Rectal smooth muscle tissue (tissue), 1 donor: ENCODE results near the gene SUSD1.

ENCODE experiments used
- H3K27ac ChIP-seq: one replicate; pipeline ENCODE4 v1.7.0; 2013; ENCODE audit warnings: low read depth, low read length, inconsistent platforms
- H3K27me3 ChIP-seq: one replicate; pipeline ENCODE4 v1.7.0; 2013; ENCODE audit warnings: low read length; ENCODE audit not compliant: control insufficient read depth, insufficient read depth
- H3K36me3 ChIP-seq: one replicate; pipeline ENCODE4 v1.7.0; 2013; ENCODE audit warnings: low read length; ENCODE audit not compliant: control insufficient read depth, insufficient read depth
- H3K4me1 ChIP-seq: one replicate; pipeline ENCODE4 v1.7.0; 2013; ENCODE audit warnings: low read length; ENCODE audit not compliant: control insufficient read depth, insufficient read depth
- H3K4me3 ChIP-seq: one replicate; pipeline ENCODE4 v1.7.0; 2013; ENCODE audit warnings: low read length
- H3K9ac ChIP-seq: one replicate; pipeline ENCODE4 v1.7.0; 2013; ENCODE audit warnings: low read length

SUSD1 gene

GRCh38 chr9:112120439-112120925 is 54.6 kb downstream of the SUSD1 start:
- H3K4me3 ChIP-seq: no peak overlapping the region
- no peak overlapping the region for H3K27ac ChIP-seq
- no peaks in the 10 kb centered on the region for H3K36me3 ChIP-seq

DNA sequence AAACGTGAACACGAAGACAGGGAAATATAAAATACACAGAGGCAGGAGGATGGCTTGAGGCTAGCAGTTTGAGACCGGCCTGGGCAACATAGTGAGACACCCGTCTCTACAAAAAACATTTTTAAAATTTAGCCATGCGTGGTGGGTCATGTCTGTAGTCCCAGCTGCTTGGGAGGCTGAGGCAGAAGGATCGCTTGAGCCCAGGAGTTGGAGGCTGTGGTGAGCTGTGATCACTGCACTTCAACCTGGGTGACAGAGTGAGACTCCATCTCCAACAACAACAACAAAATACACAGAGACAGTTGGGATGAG is 55.1 kb downstream of the SUSD1 start:
- no peak overlapping the region for H3K9ac ChIP-seq
- no peak overlapping the region for H3K4me3 ChIP-seq
- no peaks in the 10 kb centered on the region for H3K27me3 ChIP-seq
- no peaks in the 10 kb centered on the region for H3K36me3 ChIP-seq
- no peaks in the 10 kb centered on the region for H3K4me1 ChIP-seq
- no peak overlapping the region for H3K27ac ChIP-seq

More at GRCh38 chr9:112120439-112120925, 54.6 kb downstream of the SUSD1 start:
- Histone ChIP-seq H3K27me3 (no peaks in the 10 kb centered on the region), H3K4me1 (no peaks in the 10 kb centered on the region), H3K9ac (no peak overlapping the region)

GRCh38 chr9:112119225-112120029 is 55.7 kb downstream of the SUSD1 start:
- no peaks in the 10 kb centered on the region for H3K36me3 ChIP-seq
- no peak overlapping the region for H3K9ac ChIP-seq
- H3K4me3 ChIP-seq: no peak overlapping the region
- H3K4me1 ChIP-seq: no peaks in the 10 kb centered on the region
- no peaks in the 10 kb centered on the region for H3K27me3 ChIP-seq
- no peak overlapping the region for H3K27ac ChIP-seq

DNA sequence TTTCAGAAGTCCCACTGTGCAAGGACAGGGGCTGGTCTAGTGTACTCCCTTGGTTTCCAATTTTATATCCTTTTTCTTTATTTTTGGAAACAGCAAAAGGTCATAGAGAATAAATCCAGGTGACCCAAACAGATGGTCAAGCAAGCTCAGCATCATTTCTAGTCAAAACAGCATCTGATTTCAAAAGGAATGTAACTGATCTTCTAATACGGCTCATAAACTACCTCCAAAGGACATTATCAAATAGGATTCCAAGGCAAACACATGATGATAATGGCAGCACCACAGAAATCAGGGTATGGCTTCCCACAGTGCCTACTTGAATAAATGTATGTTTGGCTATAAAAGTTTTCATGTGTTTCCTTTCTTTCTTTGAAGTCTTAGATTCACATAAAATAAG is 57.1 kb downstream of the SUSD1 start:
- Histone ChIP-seq H3K27ac (no peak overlapping the region), H3K36me3 (no peaks in the 10 kb centered on the region), H3K9ac (no peak overlapping the region), H3K4me1 (no peaks in the 10 kb centered on the region), H3K4me3 (no peak overlapping the region), H3K27me3 (no peaks in the 10 kb centered on the region)

GRCh38 chr9:112115970-112116753 is 58.9 kb downstream of the SUSD1 start:
- Histone ChIP-seq H3K27me3 (no peaks in the 10 kb centered on the region), H3K36me3 (no peaks in the 10 kb centered on the region), H3K4me3 (no peak overlapping the region), H3K27ac (no peak overlapping the region), H3K4me1 (no peaks in the 10 kb centered on the region), H3K9ac (no peak overlapping the region)

- H3K36me3 ChIP-seq: no peaks in the 10 kb centered on the region
- no peak overlapping the region for H3K27ac ChIP-seq
- no peaks in the 10 kb centered on the region for H3K27me3 ChIP-seq
- no peak overlapping the region for H3K9ac ChIP-seq
- H3K4me3 ChIP-seq: no peak overlapping the region
- no peaks in the 10 kb centered on the region for H3K4me1 ChIP-seq
These were observed 60.0 kb downstream of the SUSD1 start for GRCh38 chr9:112115109-112115508.

GRCh38 chr9:112112941-112113681 is 62.0 kb downstream of the SUSD1 start:
- Histone ChIP-seq H3K4me1 (no peaks in the 10 kb centered on the region), H3K36me3 (no peaks in the 10 kb centered on the region), H3K4me3 (no peak overlapping the region), H3K9ac (no peak overlapping the region), H3K27ac (no peak overlapping the region), H3K27me3 (no peaks in the 10 kb centered on the region)

DNA sequence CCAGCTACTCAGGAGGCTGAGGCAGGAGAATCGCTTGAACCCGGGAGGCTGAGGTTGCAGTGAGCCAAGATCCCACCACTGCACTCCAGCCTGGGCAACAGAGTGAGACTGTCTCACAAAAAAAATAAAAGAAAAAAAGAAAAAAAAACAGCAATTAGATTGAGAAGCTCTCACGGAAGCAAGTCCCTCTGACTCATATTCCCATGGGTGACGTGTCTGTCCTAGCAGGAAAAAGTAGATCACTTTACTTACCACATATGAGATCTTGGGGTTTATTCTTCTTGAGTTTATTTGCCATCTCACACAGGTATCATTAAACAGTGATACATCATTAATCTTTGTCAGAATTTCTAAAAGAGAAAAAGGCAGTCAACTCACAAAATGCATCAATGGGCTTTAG is 62.6 kb downstream of the SUSD1 start:
- no peaks in the 10 kb centered on the region for H3K27me3 ChIP-seq
- no peaks in the 10 kb centered on the region for H3K36me3 ChIP-seq
- no peaks in the 10 kb centered on the region for H3K4me1 ChIP-seq
- no peak overlapping the region for H3K27ac ChIP-seq
- H3K9ac ChIP-seq: no peak overlapping the region
- no peak overlapping the region for H3K4me3 ChIP-seq

DNA sequence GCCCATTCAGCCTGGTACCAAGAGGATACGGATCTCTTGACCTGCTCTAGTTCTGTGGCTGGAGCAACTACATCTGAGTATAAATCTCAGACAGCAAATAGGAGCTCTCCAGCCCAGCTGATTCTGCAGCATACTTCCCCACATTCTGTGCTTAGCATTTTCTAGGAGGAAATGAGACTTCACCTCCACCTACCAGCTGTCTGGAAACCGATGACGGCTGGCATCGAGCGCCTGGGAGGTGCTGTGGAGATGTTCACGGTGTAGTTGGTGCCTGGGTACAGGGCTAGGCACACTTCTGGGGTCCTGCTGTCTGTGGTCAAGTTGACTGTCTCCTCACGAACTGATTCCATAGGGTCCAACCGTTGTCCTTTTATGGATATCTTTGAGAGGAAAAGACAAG is 63.6 kb downstream of the SUSD1 start:
- no peaks in the 10 kb centered on the region for H3K4me1 ChIP-seq
- H3K27me3 ChIP-seq: no peaks in the 10 kb centered on the region
- H3K9ac ChIP-seq: no peak overlapping the region
- no peak overlapping the region for H3K27ac ChIP-seq
- no peak overlapping the region for H3K4me3 ChIP-seq
- no peaks in the 10 kb centered on the region for H3K36me3 ChIP-seq

DNA sequence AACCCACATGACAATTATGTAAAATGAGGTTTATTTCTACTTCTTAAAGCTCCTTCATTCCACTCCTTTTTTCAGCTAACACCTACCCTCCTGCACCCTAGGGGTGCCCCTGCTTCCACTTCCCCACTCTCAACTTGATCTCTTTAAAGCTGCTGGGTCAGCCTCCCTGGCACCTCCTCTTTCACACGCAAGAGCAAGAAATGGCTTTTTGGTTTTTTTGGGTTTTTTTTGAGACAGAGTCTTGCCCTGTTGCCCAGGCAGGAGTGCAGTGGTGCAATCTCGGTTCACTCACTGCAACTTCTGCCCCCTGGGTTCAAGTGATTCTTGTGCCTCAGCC is 64.4 kb downstream of the SUSD1 start:
- H3K4me3 ChIP-seq: no peak overlapping the region
- H3K36me3 ChIP-seq: no peaks in the 10 kb centered on the region
- no peak overlapping the region for H3K27ac ChIP-seq
- no peak overlapping the region for H3K9ac ChIP-seq
- no peaks in the 10 kb centered on the region for H3K27me3 ChIP-seq
- no peaks in the 10 kb centered on the region for H3K4me1 ChIP-seq

GRCh38 chr9:112110094-112110776 is 64.9 kb downstream of the SUSD1 start:
- no peaks in the 10 kb centered on the region for H3K27me3 ChIP-seq
- no peak overlapping the region for H3K4me3 ChIP-seq
- no peaks in the 10 kb centered on the region for H3K36me3 ChIP-seq
- H3K27ac ChIP-seq: no peak overlapping the region
- no peak overlapping the region for H3K9ac ChIP-seq
- H3K4me1 ChIP-seq: no peaks in the 10 kb centered on the region

DNA sequence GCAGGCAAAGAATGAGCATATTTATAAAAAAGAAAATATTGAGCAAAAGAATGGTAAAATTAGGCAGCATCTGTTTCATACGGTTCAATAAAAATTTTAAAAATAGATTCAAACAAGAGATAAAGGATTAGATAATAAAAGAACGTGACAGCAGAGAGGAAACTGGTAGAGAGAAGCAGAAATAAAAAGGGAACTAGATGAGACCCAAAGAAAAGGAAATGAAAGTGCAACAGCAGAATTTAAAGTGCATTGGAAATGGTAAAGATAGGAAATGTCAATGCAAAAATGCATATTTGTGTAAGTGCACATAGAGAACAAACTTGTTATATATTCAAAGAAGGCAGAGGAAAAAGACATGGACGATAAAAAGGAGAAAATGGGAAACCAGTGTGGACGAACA is 70.2 kb downstream of the SUSD1 start:
- Histone ChIP-seq H3K4me1 (no peaks in the 10 kb centered on the region), H3K4me3 (no peak overlapping the region), H3K27me3 (no peaks in the 10 kb centered on the region), H3K27ac (no peak overlapping the region), H3K9ac (no peak overlapping the region), H3K36me3 (no peaks in the 10 kb centered on the region)
